HUES64 (cell line): ENCODE results near the gene SLC2A4.

Experiments
- H3K27ac ChIP-seq: 2 replicates; pipeline ENCODE4 v1.7.0; 2013; ENCODE audit warnings: low read depth, low read length, inconsistent platforms
- H3K27me3 ChIP-seq: 2 replicates; pipeline ENCODE4 v1.6.1; 2013; ENCODE audit warnings: mild to moderate bottlenecking, low read length; ENCODE audit not compliant: insufficient read depth
- H3K36me3 ChIP-seq: 2 replicates; pipeline ENCODE4 v1.6.1; 2013; ENCODE audit warnings: mild to moderate bottlenecking, low read length; ENCODE audit not compliant: insufficient read depth
- H3K4me1 ChIP-seq: 2 replicates; pipeline ENCODE4 v1.6.1; 2013; ENCODE audit warnings: mild to moderate bottlenecking, low read length, moderate library complexity; ENCODE audit not compliant: insufficient read depth
- H3K4me3 ChIP-seq: 2 replicates; pipeline ENCODE4 v1.5.1; 2013; ENCODE audit warnings: mild to moderate bottlenecking, low read length, moderate library complexity
- H3K9ac ChIP-seq: 2 replicates; pipeline ENCODE4 v1.6.1; 2013; ENCODE audit warnings: mild to moderate bottlenecking, low read depth, low read length
- H3K9me3 ChIP-seq: 2 replicates; pipeline ENCODE4 v1.6.1; 2013; ENCODE audit warnings: low read depth, low read length; ENCODE audit not compliant: insufficient read depth
- WGBS: fragments of 150-250, 120-280 bp; methylation state at CpG from one replicate; pipeline ENCODE4 v1.1.7; 2013; ENCODE audit warnings: missing lambda C conversion rate; 5-methylcytosine and 5-hydroxymethylcytosine counted together

SLC2A4 gene

DNA sequence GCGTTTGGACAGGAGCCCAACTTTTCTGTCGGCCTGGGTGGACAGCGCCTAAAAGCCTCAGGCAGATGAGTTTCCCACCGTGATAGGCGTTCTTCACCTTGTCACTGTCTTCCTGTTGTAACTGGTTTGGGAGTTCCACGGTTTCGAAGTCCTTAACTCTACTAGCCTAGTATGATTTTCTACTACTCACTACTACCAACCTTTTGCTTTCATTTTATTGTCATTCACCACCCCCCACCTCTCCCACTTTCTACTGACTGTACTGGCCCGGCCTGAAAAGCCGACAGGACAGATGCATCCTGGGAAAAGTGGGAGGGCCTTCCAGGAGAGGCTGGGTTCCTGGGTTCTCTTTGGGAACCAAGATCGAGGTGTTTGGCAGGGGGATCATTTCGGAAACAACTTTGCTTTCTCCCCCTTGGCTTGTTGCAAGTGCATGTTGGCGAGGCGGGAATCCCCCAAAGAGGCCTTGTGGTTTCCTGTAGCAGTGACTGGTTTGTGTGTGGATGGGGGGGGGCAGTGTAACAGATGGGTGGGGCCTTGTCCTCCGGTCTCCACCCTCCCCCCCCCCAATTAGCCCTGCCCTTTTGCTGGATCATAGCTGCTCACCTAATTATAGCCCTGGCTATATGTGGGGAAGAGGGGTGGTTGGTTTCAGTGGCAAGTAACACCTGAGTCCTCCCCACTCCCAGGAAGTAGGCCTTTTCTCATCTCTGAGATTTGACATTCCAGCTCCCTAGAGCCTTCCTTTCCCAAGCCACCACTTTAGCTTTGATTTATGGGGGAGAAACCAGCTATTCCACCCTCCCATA, 27.3 kb downstream of the SLC2A4 start:
- H3K9me3 ChIP-seq = no peaks in the 10 kb centered on the region
- H3K9ac ChIP-seq = peak overlapping the region; percentile 100
- H3K27ac ChIP-seq = peak overlapping the region; percentile 100
- WGBS = 0% methylated on average over 11 of the region's 14 CpGs
- H3K4me1 ChIP-seq = no peaks in the 10 kb centered on the region
- peak overlapping the region; percentile 94 for H3K4me3 ChIP-seq
- peaks cover 45% of the 10 kb centered on the region for H3K36me3 ChIP-seq
- no peaks in the 10 kb centered on the region for H3K27me3 ChIP-seq

DNA sequence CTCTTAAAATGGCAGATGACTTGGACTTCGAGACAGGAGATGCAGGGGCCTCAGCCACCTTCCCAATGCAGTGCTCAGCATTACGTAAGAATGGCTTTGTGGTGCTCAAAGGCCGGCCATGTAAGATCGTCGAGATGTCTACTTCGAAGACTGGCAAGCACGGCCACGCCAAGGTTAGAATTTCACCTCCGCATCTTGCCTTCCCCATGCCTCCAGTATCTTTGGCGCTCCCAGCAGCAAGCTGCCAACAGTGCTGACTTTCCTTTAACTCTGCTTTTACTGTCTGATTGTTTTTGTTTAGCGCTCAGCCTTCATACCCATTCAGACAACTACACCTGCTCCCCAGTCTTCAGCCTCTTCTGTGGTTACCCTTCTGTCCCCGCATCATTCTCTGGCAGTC, 28.1 kb downstream of the SLC2A4 start:
- Histone ChIP-seq H3K9ac (no peak overlapping the region), H3K36me3 (peaks cover 48% of the 10 kb centered on the region), H3K4me1 (0 out of 2 replicates have a peak, but pooled peaks cover 4% of the 10 kb centered on the region), H3K4me3 (peak overlapping the region; percentile 94; the same call in 1 of the 2 replicates), H3K27me3 (no peaks in the 10 kb centered on the region), H3K27ac (no peak overlapping the region), H3K9me3 (no peaks in the 10 kb centered on the region)
- WGBS = 93% methylated on average over 12 of the region's 12 CpGs

DNA sequence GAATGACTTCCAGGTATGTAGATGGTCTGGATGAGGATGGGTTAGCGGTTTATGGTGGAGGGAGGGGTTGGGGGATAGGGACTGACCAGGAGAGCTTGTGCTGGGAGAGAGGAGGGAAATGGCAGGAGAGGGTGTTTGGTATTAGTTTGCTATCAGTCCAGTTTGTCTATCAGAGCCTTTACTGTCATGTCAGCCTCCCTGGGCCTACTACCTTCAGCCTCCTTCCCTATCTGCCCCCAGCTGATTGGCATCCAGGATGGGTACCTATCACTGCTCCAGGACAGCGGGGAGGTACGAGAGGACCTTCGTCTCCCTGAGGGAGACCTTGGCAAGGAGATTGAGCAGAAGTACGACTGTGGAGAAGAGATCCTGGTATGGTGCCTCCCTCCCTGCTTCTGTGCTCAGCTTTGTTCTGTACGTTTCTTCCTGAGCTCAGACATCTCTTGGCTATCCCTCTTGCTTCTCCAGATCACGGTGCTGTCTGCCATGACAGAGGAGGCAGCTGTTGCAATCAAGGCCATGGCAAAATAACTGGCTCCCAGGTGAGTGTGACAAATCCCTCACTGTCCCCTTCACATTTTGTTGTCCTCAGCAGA, 29.7 kb downstream of the SLC2A4 start:
- no peak overlapping the region for H3K27ac ChIP-seq
- no peak overlapping the region for H3K4me3 ChIP-seq
- 95% methylated on average over 7 of the region's 7 CpGs for WGBS
- no peak overlapping the region for H3K9ac ChIP-seq
- H3K36me3 ChIP-seq = peaks cover 52% of the 10 kb centered on the region
- H3K27me3 ChIP-seq = no peaks in the 10 kb centered on the region
- 0 out of 2 replicates have a peak, but pooled peaks cover 4% of the 10 kb centered on the region for H3K4me1 ChIP-seq
- H3K9me3 ChIP-seq = no peaks in the 10 kb centered on the region

DNA sequence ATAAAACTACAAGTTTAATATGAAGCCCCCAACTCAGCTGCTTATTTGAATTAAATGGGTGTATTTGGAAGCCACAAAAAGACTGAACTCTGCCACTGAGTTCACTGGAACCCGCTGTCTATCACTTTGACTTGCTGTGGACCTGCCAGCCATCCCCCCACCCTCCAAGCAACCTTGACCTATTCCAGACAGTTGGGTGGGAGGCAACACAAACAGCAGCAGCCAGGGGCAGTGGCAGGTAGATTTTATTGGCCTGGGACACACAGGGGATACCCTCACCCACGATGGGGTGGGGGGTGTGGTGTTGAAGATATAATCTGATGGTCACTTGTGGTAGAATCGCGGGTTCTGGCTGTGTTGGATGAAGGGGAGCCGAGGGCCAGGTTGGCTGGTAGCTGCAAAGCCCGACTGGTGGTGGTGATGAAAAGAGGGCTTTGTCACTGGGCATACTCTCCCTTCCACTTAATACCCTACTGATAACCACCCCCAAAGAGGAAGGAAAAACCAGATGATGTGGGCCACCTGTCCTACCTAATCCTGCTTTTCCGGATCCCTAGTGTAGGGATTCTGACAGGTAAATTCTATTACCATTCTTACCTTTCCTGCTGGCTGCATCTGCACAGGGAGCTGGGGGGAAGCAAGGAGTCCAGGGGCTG, 31.0 kb downstream of the SLC2A4 start:
- H3K9ac ChIP-seq = no peak overlapping the region
- H3K4me3 ChIP-seq = no peak overlapping the region
- peaks cover 61% of the 10 kb centered on the region for H3K36me3 ChIP-seq
- 88% methylated on average over 6 of the region's 7 CpGs for WGBS
- H3K27me3 ChIP-seq = no peaks in the 10 kb centered on the region
- no peaks in the 10 kb centered on the region for H3K9me3 ChIP-seq
- H3K4me1 ChIP-seq = 0 out of 2 replicates have a peak, but pooled peaks cover 4% of the 10 kb centered on the region
- H3K27ac ChIP-seq = no peak overlapping the region

- H3K4me1 ChIP-seq = 0 out of 2 replicates have a peak, but pooled peaks cover 4% of the 10 kb centered on the region
- H3K9ac ChIP-seq = no peak overlapping the region
- 0 out of 2 replicates have a peak overlapping the region, but pooled peaks have one; percentile 82 for H3K4me3 ChIP-seq
- H3K36me3 ChIP-seq = peaks cover 69% of the 10 kb centered on the region
- H3K27me3 ChIP-seq = no peaks in the 10 kb centered on the region
- 91% methylated on average over 7 of the region's 7 CpGs for WGBS
- H3K27ac ChIP-seq = peak overlapping the region; percentile 58; the same call in 1 of the 2 replicates
- no peaks in the 10 kb centered on the region for H3K9me3 ChIP-seq
Measured at GRCh38 chr17:7313088-7313889, 31.8 kb downstream of the SLC2A4 start.

GRCh38 chr17:7313890-7314718, 32.6 kb downstream of the SLC2A4 start:
- Histone ChIP-seq H3K4me3 (peak overlapping the region; percentile 82), H3K36me3 (peaks cover 76% of the 10 kb centered on the region), H3K4me1 (0 out of 2 replicates have a peak, but pooled peaks cover 4% of the 10 kb centered on the region), H3K27me3 (no peaks in the 10 kb centered on the region), H3K9ac (peak overlapping the region; percentile 80), H3K9me3 (no peaks in the 10 kb centered on the region), H3K27ac (peak overlapping the region; percentile 93; the same call in 1 of the 2 replicates)
- 54% methylated on average over 8 of the region's 9 CpGs for WGBS

- Histone ChIP-seq H3K27me3 (no peaks in the 10 kb centered on the region), H3K4me1 (0 out of 2 replicates have a peak, but pooled peaks cover 4% of the 10 kb centered on the region), H3K4me3 (peak within 1 kb of the TSS; percentile 82), H3K9ac (peak within 1 kb of the TSS; percentile 80), H3K9me3 (no peaks in the 10 kb centered on the region), H3K36me3 (peaks cover 69% of the 10 kb centered on the region), H3K27ac (peak within 1 kb of the TSS; percentile 93)
- WGBS = under 1% methylated on average over 95 of the region's 95 CpGs
Measured at GRCh38 chr17:7314719-7315569, 33.4 kb downstream of the SLC2A4 start, which contains the start of gene GPS2. Gene GPS2 (minus strand): TSS chr17:7315360. CDS start chr17:7315052, 308 bp downstream.

DNA sequence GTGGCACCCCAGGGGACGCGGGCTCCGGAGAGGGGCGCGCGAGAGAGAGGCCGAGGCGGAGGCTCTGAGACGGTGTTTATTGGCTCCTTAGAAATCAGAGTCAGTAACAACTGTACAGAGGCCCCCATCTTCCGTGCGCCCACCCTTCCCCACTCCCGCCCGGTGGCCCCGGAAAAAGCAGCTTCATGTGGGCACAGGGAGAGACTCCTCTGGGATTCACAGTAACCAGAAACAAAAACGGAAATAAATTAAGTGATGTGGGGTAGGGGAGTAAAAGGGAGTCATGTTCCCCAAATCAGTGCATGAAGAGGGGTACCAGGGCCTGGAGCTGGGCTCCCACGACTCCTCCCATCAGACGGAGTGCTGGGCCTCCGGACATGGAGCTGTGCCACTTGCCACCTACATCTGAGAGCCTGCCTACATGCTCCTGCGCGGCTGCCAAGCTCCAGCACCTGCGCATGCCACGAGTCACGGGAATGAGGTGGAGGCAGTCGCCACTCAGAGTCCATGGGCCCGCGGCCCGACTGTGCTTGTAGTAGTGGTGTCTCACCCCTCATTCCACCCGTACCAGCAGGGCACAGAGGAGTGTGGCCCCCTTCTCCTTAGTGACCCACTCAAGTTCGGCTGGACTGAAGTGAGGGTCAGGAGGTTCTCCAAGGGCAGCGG, 34.2 kb downstream of the SLC2A4 start:
- H3K27ac ChIP-seq = peak overlapping the region; percentile 93
- H3K36me3 ChIP-seq = peaks cover 69% of the 10 kb centered on the region
- H3K9me3 ChIP-seq = no peaks in the 10 kb centered on the region
- peak overlapping the region; percentile 82 for H3K4me3 ChIP-seq
- H3K4me1 ChIP-seq = 0 out of 2 replicates have a peak, but pooled peaks cover 4% of the 10 kb centered on the region
- H3K27me3 ChIP-seq = no peaks in the 10 kb centered on the region
- H3K9ac ChIP-seq = peak overlapping the region; percentile 80
- 55% methylated on average over 30 of the region's 30 CpGs for WGBS

DNA sequence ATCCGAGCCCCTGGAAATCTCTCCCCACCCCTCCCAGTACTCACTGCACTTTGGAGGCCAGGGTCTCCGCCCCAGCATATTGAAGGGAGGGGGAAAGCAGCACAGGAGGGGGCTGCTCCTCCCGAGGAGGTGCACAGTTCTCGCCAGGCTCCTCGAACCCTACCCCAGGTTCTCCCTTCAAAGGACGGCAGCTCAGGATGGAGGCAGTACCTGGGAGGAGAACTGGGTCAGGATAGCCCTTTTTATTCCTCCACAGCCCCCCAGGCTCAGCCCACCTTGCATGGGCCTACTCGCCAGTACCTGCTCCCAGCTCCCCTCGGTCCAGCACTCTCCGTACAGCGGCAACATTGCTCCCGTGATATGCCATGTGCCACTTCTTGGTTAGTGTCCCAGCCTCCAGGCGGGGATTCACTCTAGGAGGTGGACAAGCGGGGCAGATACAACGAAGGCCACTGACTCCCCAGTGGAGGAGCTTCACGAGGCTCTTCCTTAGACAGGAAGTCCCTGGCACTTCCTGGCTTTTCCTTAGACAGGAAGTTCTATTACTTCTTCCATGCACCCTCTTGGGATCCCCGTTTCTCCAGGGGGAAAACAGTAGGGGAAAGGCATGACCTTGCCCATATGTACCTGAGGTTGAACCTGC, 35.8 kb downstream of the SLC2A4 start:
- Histone ChIP-seq H3K36me3 (peaks cover 72% of the 10 kb centered on the region), H3K27ac (no peak overlapping the region)
- WGBS = 93% methylated on average over 14 of the region's 16 CpGs

More for the DNA sequence above, 35.8 kb downstream of the SLC2A4 start:
- Histone ChIP-seq H3K9ac (no peak overlapping the region), H3K27me3 (no peaks in the 10 kb centered on the region), H3K9me3 (no peaks in the 10 kb centered on the region), H3K4me1 (0 out of 2 replicates have a peak, but pooled peaks cover 4% of the 10 kb centered on the region), H3K4me3 (no peak overlapping the region)
